HEK293 (cell line): ENCODE data around the gene CAMK1G.

Experiments
- CTCF ChIP-seq: fragments of 450-650 bp; formaldehyde crosslinking; IDR thresholded peaks from 2 replicates; pipeline ENCODE4 v1.5.1; 2016; ENCODE audit warnings: missing biosample characterization, missing genetic modification characterization
- YY1 ChIP-seq: fragments of 450-650 bp; formaldehyde crosslinking; IDR thresholded peaks from 2 replicates; pipeline ENCODE4 v1.5.1; 2018; ENCODE audit warnings: missing biosample characterization, missing genetic modification characterization
- ZBTB7A ChIP-seq: fragments of 450-650 bp; formaldehyde crosslinking; IDR thresholded peaks from 2 replicates; pipeline ENCODE4 v1.5.1; 2016; ENCODE audit warnings: low read depth, missing biosample characterization, missing genetic modification characterization
- TF ChIP-seq, protein P1 (sequence below): fragments of 450-650 bp; formaldehyde crosslinking; IDR thresholded peaks from 2 replicates; pipeline ENCODE4 v1.5.1; 2016; ENCODE audit warnings: missing biosample characterization, missing genetic modification characterization

GRCh38 chr1:209643285-209644020 is 59.9 kb downstream of the CAMK1G start:
- TF ChIP-seq YY1 = no peak
- no peak for TF ChIP-seq CTCF
- TF ChIP-seq ZBTB7A (tag by site-specific recombination) = no peak
- TF ChIP-seq, protein P1, sequence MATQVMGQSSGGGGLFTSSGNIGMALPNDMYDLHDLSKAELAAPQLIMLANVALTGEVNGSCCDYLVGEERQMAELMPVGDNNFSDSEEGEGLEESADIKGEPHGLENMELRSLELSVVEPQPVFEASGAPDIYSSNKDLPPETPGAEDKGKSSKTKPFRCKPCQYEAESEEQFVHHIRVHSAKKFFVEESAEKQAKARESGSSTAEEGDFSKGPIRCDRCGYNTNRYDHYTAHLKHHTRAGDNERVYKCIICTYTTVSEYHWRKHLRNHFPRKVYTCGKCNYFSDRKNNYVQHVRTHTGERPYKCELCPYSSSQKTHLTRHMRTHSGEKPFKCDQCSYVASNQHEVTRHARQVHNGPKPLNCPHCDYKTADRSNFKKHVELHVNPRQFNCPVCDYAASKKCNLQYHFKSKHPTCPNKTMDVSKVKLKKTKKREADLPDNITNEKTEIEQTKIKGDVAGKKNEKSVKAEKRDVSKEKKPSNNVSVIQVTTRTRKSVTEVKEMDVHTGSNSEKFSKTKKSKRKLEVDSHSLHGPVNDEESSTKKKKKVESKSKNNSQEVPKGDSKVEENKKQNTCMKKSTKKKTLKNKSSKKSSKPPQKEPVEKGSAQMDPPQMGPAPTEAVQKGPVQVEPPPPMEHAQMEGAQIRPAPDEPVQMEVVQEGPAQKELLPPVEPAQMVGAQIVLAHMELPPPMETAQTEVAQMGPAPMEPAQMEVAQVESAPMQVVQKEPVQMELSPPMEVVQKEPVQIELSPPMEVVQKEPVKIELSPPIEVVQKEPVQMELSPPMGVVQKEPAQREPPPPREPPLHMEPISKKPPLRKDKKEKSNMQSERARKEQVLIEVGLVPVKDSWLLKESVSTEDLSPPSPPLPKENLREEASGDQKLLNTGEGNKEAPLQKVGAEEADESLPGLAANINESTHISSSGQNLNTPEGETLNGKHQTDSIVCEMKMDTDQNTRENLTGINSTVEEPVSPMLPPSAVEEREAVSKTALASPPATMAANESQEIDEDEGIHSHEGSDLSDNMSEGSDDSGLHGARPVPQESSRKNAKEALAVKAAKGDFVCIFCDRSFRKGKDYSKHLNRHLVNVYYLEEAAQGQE (tag by site-specific recombination) = no peak
